ENCODE results near the gene HLTF. TPM values are rescaled to one million over a fixed set of nuclear protein-coding genes. Genes with fewer than 3 reads are reported as not detected.

Gene HLTF, protein sequence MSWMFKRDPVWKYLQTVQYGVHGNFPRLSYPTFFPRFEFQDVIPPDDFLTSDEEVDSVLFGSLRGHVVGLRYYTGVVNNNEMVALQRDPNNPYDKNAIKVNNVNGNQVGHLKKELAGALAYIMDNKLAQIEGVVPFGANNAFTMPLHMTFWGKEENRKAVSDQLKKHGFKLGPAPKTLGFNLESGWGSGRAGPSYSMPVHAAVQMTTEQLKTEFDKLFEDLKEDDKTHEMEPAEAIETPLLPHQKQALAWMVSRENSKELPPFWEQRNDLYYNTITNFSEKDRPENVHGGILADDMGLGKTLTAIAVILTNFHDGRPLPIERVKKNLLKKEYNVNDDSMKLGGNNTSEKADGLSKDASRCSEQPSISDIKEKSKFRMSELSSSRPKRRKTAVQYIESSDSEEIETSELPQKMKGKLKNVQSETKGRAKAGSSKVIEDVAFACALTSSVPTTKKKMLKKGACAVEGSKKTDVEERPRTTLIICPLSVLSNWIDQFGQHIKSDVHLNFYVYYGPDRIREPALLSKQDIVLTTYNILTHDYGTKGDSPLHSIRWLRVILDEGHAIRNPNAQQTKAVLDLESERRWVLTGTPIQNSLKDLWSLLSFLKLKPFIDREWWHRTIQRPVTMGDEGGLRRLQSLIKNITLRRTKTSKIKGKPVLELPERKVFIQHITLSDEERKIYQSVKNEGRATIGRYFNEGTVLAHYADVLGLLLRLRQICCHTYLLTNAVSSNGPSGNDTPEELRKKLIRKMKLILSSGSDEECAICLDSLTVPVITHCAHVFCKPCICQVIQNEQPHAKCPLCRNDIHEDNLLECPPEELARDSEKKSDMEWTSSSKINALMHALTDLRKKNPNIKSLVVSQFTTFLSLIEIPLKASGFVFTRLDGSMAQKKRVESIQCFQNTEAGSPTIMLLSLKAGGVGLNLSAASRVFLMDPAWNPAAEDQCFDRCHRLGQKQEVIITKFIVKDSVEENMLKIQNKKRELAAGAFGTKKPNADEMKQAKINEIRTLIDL
- 11.9 to 22.6 TPM (median 18.0 TPM) in 5 replicates for total RNA-seq (2022; extraction: Qiagen RNA extraction)

DNA sequence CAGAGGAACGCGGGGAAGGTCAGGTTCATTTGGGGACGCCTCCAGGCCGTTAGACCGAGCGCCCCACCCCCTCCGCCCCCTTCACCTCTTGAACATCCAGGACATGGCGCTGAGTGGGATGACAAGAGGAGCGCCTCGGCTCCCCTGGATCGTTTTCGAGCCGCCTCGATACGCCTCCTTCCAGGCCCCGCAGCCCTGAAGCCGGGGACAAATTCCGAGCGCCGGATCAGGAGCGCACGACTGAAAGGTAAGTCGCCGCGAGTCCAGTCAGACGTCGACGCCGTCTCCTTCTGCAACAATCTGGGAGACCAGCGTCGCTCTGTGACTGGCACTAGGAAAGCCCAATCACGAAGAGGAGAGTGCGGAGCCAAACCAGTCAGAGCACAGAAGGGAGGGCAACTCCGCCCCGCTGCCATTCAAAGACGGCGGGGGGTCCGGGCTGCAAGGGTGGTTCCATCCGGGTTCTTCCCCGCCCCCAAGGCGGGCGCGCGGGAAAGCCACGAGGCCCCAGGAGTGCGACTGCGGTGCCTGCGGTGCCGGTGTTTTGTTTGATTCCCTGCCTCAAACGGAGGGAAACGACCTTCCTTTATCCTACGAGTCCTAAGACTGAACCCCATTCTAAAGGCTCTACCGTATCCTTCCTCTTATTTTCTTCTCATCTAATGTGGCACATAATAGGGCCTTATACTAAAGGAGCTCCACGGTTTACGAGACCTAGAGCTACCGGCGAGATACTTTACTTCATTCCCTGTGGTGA, at the start of gene HLTF:
HLTF (minus strand) TSS at position 302 of the 757 bp plus-strand sequence; CDS start at position 105, 197 bp downstream.

DNA sequence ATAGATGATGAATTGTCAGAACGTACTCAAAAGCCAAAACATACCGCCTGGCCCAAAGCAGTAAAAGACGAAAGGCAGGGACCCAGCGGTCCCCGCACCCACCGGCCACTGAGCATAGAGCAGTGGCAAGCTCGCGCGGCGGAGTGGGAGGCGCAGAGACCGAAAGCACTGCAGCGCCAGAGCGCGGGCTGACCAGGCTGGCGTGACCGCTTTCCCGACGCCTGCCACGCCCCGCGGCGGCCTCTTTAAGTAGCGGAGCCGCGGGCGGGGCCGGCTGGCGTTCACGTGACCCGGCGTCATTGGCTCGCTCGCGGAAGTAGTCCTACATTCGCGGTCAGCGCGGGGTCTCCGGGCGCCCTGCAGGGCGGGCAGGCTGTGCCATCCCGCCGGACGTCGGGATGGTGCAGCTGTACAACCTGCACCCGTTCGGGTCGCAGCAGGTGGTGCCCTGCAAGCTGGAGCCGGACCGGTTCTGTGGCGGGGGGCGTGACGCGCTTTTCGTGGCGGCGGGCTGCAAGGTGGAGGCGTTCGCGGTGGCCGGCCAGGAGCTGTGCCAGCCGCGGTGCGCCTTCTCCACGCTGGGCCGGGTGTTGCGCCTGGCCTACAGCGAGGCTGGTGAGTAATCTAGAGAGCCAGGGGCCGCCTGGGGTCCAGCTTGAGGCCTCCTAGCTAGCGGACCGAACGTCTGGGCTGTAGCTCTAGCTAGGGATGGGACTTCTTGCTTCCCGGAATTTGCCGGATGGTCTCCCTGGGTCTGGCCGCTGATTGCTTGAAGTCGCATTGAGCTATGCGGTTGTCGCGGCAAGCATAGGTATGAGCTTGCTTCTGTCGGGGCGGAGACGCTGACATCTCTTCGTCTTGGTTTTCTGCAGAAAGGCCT, 43.2 kb upstream of the HLTF start, which contains the start of gene HPS3:
HPS3 (plus strand) TSS at position 313 of the 880 bp plus-strand sequence; CDS start at position 399, 86 bp downstream.

DNA sequence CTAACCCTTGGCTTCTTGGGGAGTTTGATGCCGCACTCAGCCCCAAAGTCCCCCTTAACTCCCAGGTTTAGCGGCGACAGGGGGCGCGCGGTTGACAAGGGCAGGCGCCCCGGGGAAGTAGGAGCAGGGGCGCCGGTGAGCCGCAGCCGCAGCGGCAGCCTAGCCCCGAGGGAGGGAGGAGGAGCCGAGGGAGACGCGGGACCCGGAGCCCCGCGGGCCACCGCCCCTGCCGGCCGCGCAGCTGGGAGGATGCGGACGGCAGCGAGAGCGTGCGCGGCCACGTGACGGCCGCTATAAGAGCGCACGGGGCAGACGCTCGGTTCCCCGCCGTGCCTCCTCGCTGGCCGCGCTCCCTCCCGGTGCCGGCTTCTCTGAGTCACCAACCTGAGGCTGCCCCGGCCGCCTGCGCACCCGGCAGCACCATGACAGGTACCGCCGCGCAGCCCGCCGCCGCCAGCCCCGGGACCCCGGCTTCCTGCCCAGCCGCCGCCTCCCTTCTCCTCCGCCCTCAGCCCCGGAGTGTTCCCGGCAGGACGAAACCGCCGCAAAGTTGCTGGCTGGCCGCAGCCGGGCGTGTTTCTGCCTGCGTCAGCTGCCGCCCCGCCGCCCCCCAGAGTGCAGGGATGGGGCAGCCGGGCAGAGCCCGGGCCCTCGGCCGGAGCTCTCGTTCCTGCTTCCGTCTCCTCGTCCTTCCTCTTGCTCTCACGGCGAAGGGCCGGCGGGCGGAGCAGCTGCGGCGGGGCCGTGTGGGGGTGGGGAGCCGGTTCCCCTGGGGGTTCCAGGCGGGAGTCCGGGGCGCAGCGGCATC, 94.9 kb downstream of the HLTF start, which contains the start of gene GYG1:
GYG1 (plus strand) TSS at position 322 of the 808 bp plus-strand sequence; CDS start at position 423, 101 bp downstream.

Other genes with a start within 250 kb of the HLTF start
- not detected in 5 replicates for gene CPA3, start 221.2 kb downstream of the HLTF start, total RNA-seq (2022; extraction: Qiagen RNA extraction)
- gene GYG1, start 95.0 kb downstream of the HLTF start, total RNA-seq (2022; extraction: Qiagen RNA extraction): 33.4 to 41.1 TPM (median 34.9 TPM) in 5 replicates
- gene HPS3, start 43.1 kb upstream of the HLTF start, total RNA-seq (2022; extraction: Qiagen RNA extraction): 32.7 to 39.4 TPM (median 35.8 TPM) in 5 replicates
- 3.8 to 8.1 TPM (median 5.3 TPM) in 5 replicates for gene CP, start 135.3 kb upstream of the HLTF start, total RNA-seq (2022; extraction: Qiagen RNA extraction)
- gene TM4SF18, start 247.1 kb upstream of the HLTF start, total RNA-seq (2022; extraction: Qiagen RNA extraction): 37.6 to 44.7 TPM (median 41.3 TPM) in 5 replicates